Stimulated activated CD4-positive, alpha-beta T cell treated with anti-CD3 and anti-CD28 coated beads, Interleukin-2, amount 100 ng/mL, for 48 hours (primary cell): ENCODE data around the gene NTMT1.
"Not testable (repeated sequence)": the region's sequence is repeated elsewhere in the genome, so short reads cannot be mapped to it uniquely, and the experiment has no call there.

Source experiments
- DNase-seq, 2 donors: peaks; one replicate each; pipeline ENCODE4 v3.0.0-alpha.2; 2020

The NTMT1 gene

GRCh38 chr9:129655696-129656095 is 29.7 kb downstream of the NTMT1 start:
- DNase-seq, result no peak

- no peak for DNase-seq
These were observed 30.9 kb downstream of the NTMT1 start for GRCh38 chr9:129656795-129657390.

GRCh38 chr9:129661029-129661428 is 35.1 kb downstream of the NTMT1 start:
- DNase-seq, result no peak

- DNase-seq, result not testable (repeated sequence)
These were observed 36.3 kb downstream of the NTMT1 start for GRCh38 chr9:129662239-129662638.

GRCh38 chr9:129664746-129665388 is 38.9 kb downstream of the NTMT1 start:
- DNase-seq, result no peak

GRCh38 chr9:129665389-129665775 is 39.4 kb downstream of the NTMT1 start, which contains the start of gene PRRX2:
Gene PRRX2 (plus strand): TSS chr9:129665647. CDS start chr9:129665868, 221 bp downstream.
- DNase-seq, result peak in 1 of 2 donors; percentile 15

- DNase-seq, result no peak
These were observed 40.0 kb downstream of the NTMT1 start for GRCh38 chr9:129665814-129666520.

- DNase-seq, result no peak
These were observed 40.6 kb downstream of the NTMT1 start for GRCh38 chr9:129666575-129666974.

- no peak for DNase-seq
These were observed 41.4 kb downstream of the NTMT1 start for GRCh38 chr9:129667378-129667777.

- no peak for DNase-seq
These were observed 41.9 kb downstream of the NTMT1 start for GRCh38 chr9:129667850-129668249.

- DNase-seq, result no peak
These were observed 43.3 kb downstream of the NTMT1 start for GRCh38 chr9:129669141-129669718.

- no peak for DNase-seq
These were observed 44.0 kb downstream of the NTMT1 start for GRCh38 chr9:129669946-129670345.

- no peak for DNase-seq
These were observed 45.1 kb downstream of the NTMT1 start for GRCh38 chr9:129671065-129671464.

- DNase-seq, result no peak
These were observed 45.6 kb downstream of the NTMT1 start for GRCh38 chr9:129671519-129671918.

- DNase-seq, result no peak
These were observed 46.7 kb downstream of the NTMT1 start for GRCh38 chr9:129672702-129673101.

GRCh38 chr9:129673602-129674001 is 47.6 kb downstream of the NTMT1 start:
- no peak for DNase-seq

GRCh38 chr9:129674229-129674628 is 48.3 kb downstream of the NTMT1 start:
- no peak for DNase-seq

- DNase-seq, result no peak
These were observed 49.7 kb downstream of the NTMT1 start for GRCh38 chr9:129675620-129676019.

- no peak for DNase-seq
These were observed 50.3 kb downstream of the NTMT1 start for GRCh38 chr9:129676287-129676686.

- DNase-seq, result no peak
These were observed 51.0 kb downstream of the NTMT1 start for GRCh38 chr9:129676975-129677374.

GRCh38 chr9:129677456-129677855 is 51.5 kb downstream of the NTMT1 start:
- no peak for DNase-seq

GRCh38 chr9:129678844-129679243 is 52.9 kb downstream of the NTMT1 start:
- DNase-seq, result no peak

- DNase-seq, result no peak
These were observed 53.6 kb downstream of the NTMT1 start for GRCh38 chr9:129679537-129679936.

GRCh38 chr9:129681924-129682323 is 56.0 kb downstream of the NTMT1 start:
- DNase-seq, result no peak
